ENCODE results near the gene RBM10.
A peak's percentile ranks its signal among the peaks of the same experiment; 100 is the strongest.

The RBM10 gene

DNA sequence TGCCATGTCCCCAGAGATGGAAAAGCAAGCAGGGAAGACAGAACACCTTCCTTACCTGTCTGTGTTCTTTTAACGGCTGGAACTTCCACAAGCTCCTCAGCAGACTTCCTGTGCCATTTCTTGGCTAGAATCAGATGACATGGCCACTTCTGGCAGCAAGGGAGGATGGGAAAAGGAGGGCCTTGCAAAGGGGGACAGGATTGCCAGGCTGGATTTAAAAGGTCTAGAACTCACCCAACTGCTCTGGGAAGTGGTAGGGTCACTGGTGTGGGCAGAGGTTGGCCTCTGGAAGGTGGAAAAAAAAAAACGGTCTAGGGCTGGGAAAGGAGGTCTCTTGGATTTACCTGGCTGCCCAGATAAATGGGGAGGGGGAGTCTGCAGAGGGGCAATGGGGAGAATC lies 86.1 kb downstream of the RBM10 start:
- no peak for DNase-seq (ENCODE audit: low spot score)
- TF ChIP-seq CTCF (IDR thresholded peaks at IDR 0.05; ENCODE audit: extremely low read depth, missing control alignments), result no peak

GRCh38 chrX:47232197-47232802 lies 87.3 kb downstream of the RBM10 start:
- TF ChIP-seq CTCF (IDR thresholded peaks at IDR 0.05; ENCODE audit: extremely low read depth, missing control alignments), result no peak
- no peak for DNase-seq (ENCODE audit: low spot score)

- DNase-seq (ENCODE audit: low spot score), result peak; percentile 56
- no peak for TF ChIP-seq CTCF (IDR thresholded peaks at IDR 0.05; ENCODE audit: extremely low read depth, missing control alignments)
These were observed 87.8 kb downstream of the RBM10 start, which contains the start of gene USP11 for GRCh38 chrX:47232803-47233332. Gene USP11 (plus strand): TSS chrX:47233009. CDS start chrX:47233044, 35 bp downstream.

GRCh38 chrX:47233333-47234113 lies 88.5 kb downstream of the RBM10 start:
- no peak for TF ChIP-seq CTCF (IDR thresholded peaks at IDR 0.05; ENCODE audit: extremely low read depth, missing control alignments)
- peak; percentile 87 for DNase-seq (ENCODE audit: low spot score)

DNA sequence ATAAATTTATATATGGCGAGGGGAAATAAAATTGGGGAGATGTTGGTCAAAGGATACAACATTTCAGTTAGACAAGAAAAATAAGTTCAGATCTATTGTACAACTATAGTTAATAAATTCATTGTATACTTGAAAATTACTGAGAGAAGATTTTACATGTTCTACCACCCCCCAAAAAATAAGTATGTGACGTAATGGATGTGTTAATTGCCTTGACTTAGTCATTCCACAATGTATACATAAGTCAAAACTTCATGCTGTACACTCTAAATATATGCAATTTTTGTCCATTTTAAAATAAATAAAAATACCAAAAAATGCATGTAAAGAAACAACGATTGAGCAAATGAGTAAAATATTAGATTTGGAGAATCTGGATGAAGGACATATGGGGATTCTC lies 89.6 kb downstream of the RBM10 start:
- no peak for DNase-seq (ENCODE audit: low spot score)
- TF ChIP-seq CTCF (IDR thresholded peaks at IDR 0.05; ENCODE audit: extremely low read depth, missing control alignments), result no peak

DNA sequence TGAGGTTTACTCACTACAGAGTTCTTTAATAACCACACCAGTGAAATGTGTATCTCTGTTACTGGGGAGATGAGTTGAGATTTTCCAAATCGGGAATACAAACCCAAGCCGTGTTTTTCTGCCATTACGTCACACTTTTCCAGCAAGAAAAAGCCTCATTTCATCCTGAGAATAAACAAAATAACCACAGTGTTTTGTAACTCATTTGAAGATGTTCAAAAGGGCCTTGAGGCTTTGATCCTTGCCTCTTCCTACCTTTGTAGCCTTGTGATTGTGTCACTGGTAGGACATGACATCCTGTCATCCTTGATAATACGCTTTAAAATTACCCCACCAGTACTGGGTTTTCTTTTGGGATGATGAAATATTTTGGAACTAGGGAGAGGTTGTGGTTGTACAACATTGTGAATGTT lies 90.7 kb downstream of the RBM10 start:
- DNase-seq (ENCODE audit: low spot score), result no peak
- TF ChIP-seq CTCF (IDR thresholded peaks at IDR 0.05; ENCODE audit: extremely low read depth, missing control alignments), result no peak

All from GM20000 (cell line).